A549 (cell line): ENCODE results near the gene RAPGEF6. TPM values are rescaled to one million over a fixed set of nuclear protein-coding genes. Genes with fewer than 3 reads are reported as not detected.

Experiments used
- ATAC-seq, 2 experiments: fragments of 200-7000 bp in 1 of 2; fragments of >200 bp in 1 of 2; cut with Nextera tagmentation in 1 of 2; cut with Tn5 transposase in 1 of 2; 3 replicates each; pipeline versions ENCODE4 v1.8.0 to v1.9.1; 2018 to 2020; ENCODE audit warnings: mild to moderate bottlenecking in 1 of 2, moderate library complexity in 1 of 2
- CTCF ChIA-PET: fragments of 300-600 bp; sonication (Branson Sonifier 250); formaldehyde crosslinking; extraction: SDS; loops from one replicate; lab custom pipeline; 2021; ENCODE audit warnings: antibody characterized with exemption, inconsistent platforms; lab: Yijun Ruan, JAX
- POLR2A ChIA-PET: fragments of 350-600 bp; formaldehyde crosslinking; extraction: SDS; loops from one replicate; lab custom pipeline; 2021; ENCODE audit warnings: antibody characterized with exemption, inconsistent platforms; lab: Yijun Ruan, JAX
- DNase-seq, 2 experiments: peaks; one replicate each; pipeline versions ENCODE4 v3.0.0 to v3.0.0-alpha.2; 2011 to 2016; ENCODE audit warnings: low read depth in 1 of 2, low spot score in 1 of 2
- FAIRE-seq: peaks from 2 replicates; lab custom pipeline; 2011; peaks lifted over from hg19 to GRCh38; lab: Jason Lieb, UNC
- H3K27ac ChIP-seq, 2 experiments: fragments of >200 bp; sonication (Bioruptor Twin); formaldehyde crosslinking; 3 replicates each; pipeline ENCODE4 v1.5.1; 2016 to 2017
- H3K4me1 ChIP-seq: fragments of >200 bp; sonication (Bioruptor Twin); formaldehyde crosslinking; 3 replicates; pipeline ENCODE4 v1.6.1; 2016
- H3K4me2 ChIP-seq: fragments of >200 bp; sonication (Bioruptor Twin); formaldehyde crosslinking; 3 replicates; pipeline ENCODE4 v1.6.1; 2016
- H3K4me3 ChIP-seq: fragments of >200 bp; sonication (Bioruptor Twin); formaldehyde crosslinking; 3 replicates; pipeline ENCODE4 v1.5.1; 2016
- H3K9me3 ChIP-seq: fragments of >200 bp; sonication (Bioruptor Twin); formaldehyde crosslinking; 3 replicates; pipeline ENCODE4 v1.6.1; 2016
- ATOH8 ChIP-seq: fragments of 250-450 bp; sonication (Bioruptor Pico); IDR thresholded peaks from 2 replicates; pipeline ENCODE4 v1.5.0; 2020; ENCODE audit warnings: low read depth, mild to moderate bottlenecking, moderate library complexity
- BHLHE40 ChIP-seq: IDR thresholded peaks from 2 replicates; pipeline ENCODE4 v1.6.1; 2012; ENCODE audit warnings: low read depth, low read length, inconsistent platforms
- CBX2 ChIP-seq: fragments of 200-600 bp; sonication (generic); IDR thresholded peaks from 2 replicates; pipeline ENCODE4 v1.6.1; 2016; ENCODE audit warnings: low read depth, mild to moderate bottlenecking, borderline replicate concordance
- CHD2 ChIP-seq: fragments of 150-350 bp; IDR thresholded peaks from 2 replicates; pipeline ENCODE4 v1.6.1; 2014; ENCODE audit warnings: low read length; ENCODE audit not compliant: partially characterized antibody
- CHD4 ChIP-seq: fragments of 200-600 bp; sonication (generic); IDR thresholded peaks from 2 replicates; pipeline ENCODE4 v1.6.1; 2016; ENCODE audit warnings: antibody characterized with exemption, mild to moderate bottlenecking, borderline replicate concordance
- EHF ChIP-seq: fragments of 250-450 bp; sonication (Bioruptor Pico); IDR thresholded peaks from 2 replicates; pipeline ENCODE4 v1.5.0; 2020; ENCODE audit warnings: mild to moderate bottlenecking
- FOSB ChIP-seq: fragments of 250-450 bp; sonication (Bioruptor Pico); IDR thresholded peaks from 2 replicates; pipeline ENCODE4 v1.5.0; 2020; ENCODE audit warnings: mild to moderate bottlenecking, moderate library complexity
- GATA3 ChIP-seq: IDR thresholded peaks from 2 replicates; pipeline ENCODE4 v1.6.1; 2012; ENCODE audit warnings: borderline replicate concordance
- HDAC2 ChIP-seq: fragments of 200-600 bp; sonication (generic); IDR thresholded peaks from 2 replicates; pipeline ENCODE4 v1.6.1; 2016
- HES2 ChIP-seq: fragments of >200 bp; sonication (Bioruptor Twin); formaldehyde crosslinking; IDR thresholded peaks from 2 replicates; pipeline ENCODE4 v1.6.1; 2016
- HEYL ChIP-seq: fragments of 250-450 bp; sonication (Bioruptor Pico); IDR thresholded peaks from 2 replicates; pipeline ENCODE4 v1.8.0; 2021; ENCODE audit warnings: mild to moderate bottlenecking, moderate library complexity
- HOXA7 ChIP-seq: fragments of 250-450 bp; sonication (Bioruptor Pico); IDR thresholded peaks from 2 replicates; pipeline ENCODE4 v1.5.0; 2020; ENCODE audit warnings: mild to moderate bottlenecking, moderate library complexity
- JUN ChIP-seq, 2 experiments: fragments of >200 bp; sonication (Bioruptor Twin); formaldehyde crosslinking; IDR thresholded peaks; 2 replicates in 1 of 2; 3 replicates in 1 of 2; pipeline ENCODE4 v1.6.1; 2016 to 2017
- KDM1A ChIP-seq: fragments of 200-600 bp; sonication (generic); IDR thresholded peaks from 2 replicates; pipeline ENCODE4 v1.6.1; 2016; ENCODE audit warnings: low read depth, mild to moderate bottlenecking
- KDM5A ChIP-seq: fragments of 200-600 bp; sonication (generic); IDR thresholded peaks from 2 replicates; pipeline ENCODE4 v1.6.1; 2016; ENCODE audit warnings: antibody characterized with exemption, mild to moderate bottlenecking
- MAFK ChIP-seq: fragments of 450-650 bp; IDR thresholded peaks from 2 replicates; pipeline ENCODE4 v1.6.1; 2014; ENCODE audit not compliant: partially characterized antibody
- MAZ ChIP-seq: fragments of 150-350 bp; IDR thresholded peaks from 2 replicates; pipeline ENCODE4 v1.6.1; 2014; ENCODE audit warnings: antibody characterized with exemption, low read depth, low read length, borderline replicate concordance
- MYC ChIP-seq: IDR thresholded peaks from 2 replicates; pipeline ENCODE4 v1.6.1; 2012; ENCODE audit warnings: mild to moderate bottlenecking, inconsistent platforms, low read length, improper control_type of control experiment, borderline replicate concordance
- NFE2L2 ChIP-seq: fragments of 150-350 bp; conservative IDR thresholded peaks from 2 replicates; pipeline ENCODE4 v1.6.1; 2014; ENCODE audit warnings: low read length
- NPAS2 ChIP-seq: fragments of 250-450 bp; sonication (Bioruptor Pico); IDR thresholded peaks from 2 replicates; pipeline ENCODE4 v1.8.0; 2022; ENCODE audit warnings: mild to moderate bottlenecking, moderate library complexity, borderline replicate concordance
- PBX3 ChIP-seq: IDR thresholded peaks from 2 replicates; pipeline ENCODE4 v1.6.1; 2012
- PHF8 ChIP-seq: fragments of 200-600 bp; sonication (generic); IDR thresholded peaks from 2 replicates; pipeline ENCODE4 v1.6.1; 2016; ENCODE audit warnings: low read depth, mild to moderate bottlenecking, antibody characterized with exemption, moderate library complexity, borderline replicate concordance
- RAD21 ChIP-seq, 2 experiments: fragments of >200 bp in 1 of 2; sonication (Bioruptor Twin) in 1 of 2; formaldehyde crosslinking in 1 of 2; IDR thresholded peaks in 1 of 2; conservative IDR thresholded peaks in 1 of 2; 2 replicates in 1 of 2; 3 replicates in 1 of 2; pipeline ENCODE4 v1.6.1; 2012 to 2018; ENCODE audit warnings: inconsistent platforms in 1 of 2
- RFX5 ChIP-seq: fragments of 450-650 bp; IDR thresholded peaks from 2 replicates; pipeline ENCODE4 v1.7.1; 2014; ENCODE audit warnings: antibody characterized with exemption, mild to moderate bottlenecking, moderate library complexity
- RNF2 ChIP-seq: fragments of 200-600 bp; sonication (generic); IDR thresholded peaks from 2 replicates; pipeline ENCODE4 v1.6.1; 2016; ENCODE audit warnings: low read depth, mild to moderate bottlenecking, antibody characterized with exemption, moderate library complexity, borderline replicate concordance
- TFCP2L1 ChIP-seq: fragments of 250-450 bp; sonication (Bioruptor Pico); IDR thresholded peaks from 2 replicates; pipeline ENCODE4 v1.5.0; 2021; ENCODE audit warnings: mild to moderate bottlenecking
- ZC3H11A ChIP-seq: fragments of 450-650 bp; IDR thresholded peaks from 2 replicates; pipeline ENCODE4 v1.6.1; 2014; ENCODE audit warnings: antibody characterized with exemption, mild to moderate bottlenecking
- ZNF302 ChIP-seq: fragments of 250-450 bp; sonication (Bioruptor Pico); IDR thresholded peaks from 2 replicates; pipeline ENCODE4 v1.9.0; 2021; ENCODE audit warnings: inconsistent platforms, mild to moderate bottlenecking, moderate library complexity
- WGBS: methylation state at CpG from one replicate; pipeline ENCODE4 v1.1.6; 2017; ENCODE audit errors: missing lambda C conversion rate; 5-methylcytosine and 5-hydroxymethylcytosine counted together
- polyA plus RNA-seq, 4 experiments: library from polyadenylated mRNA; depleted of rRNA in 3 of 4; stranded (reverse); fragments of >200 nt; fragmentation: RNase III in 1 of 4; extraction: RNeasy Plus Mini Kit Qiagen cat#74134 plus additional on column Dnase treatment in 1 of 4; gene quantifications; 2 replicates in 3 of 4; 3 replicates in 1 of 4; pipeline ENCODE4 v1.2.3, GENCODE V29; 2011 to 2017

Gene RAPGEF6
- polyA plus RNA-seq, 2 of the 4 experiments (the other 2 are of a cell fraction), result 5.9 to 15.2 TPM

GRCh38 chr5:131378721-131379541 is 256.1 kb downstream of the RAPGEF6 start:
- Histone ChIP-seq H3K27ac (peak overlapping the region; percentile 57 to 87), H3K4me1 (peaks cover 49% of the 10 kb centered on the region), H3K9me3 (no peaks in the 10 kb centered on the region), H3K4me2 (peak overlapping the region; percentile 69), H3K4me3 (no peak overlapping the region)
- peak in 1 of 2 experiments; percentile 23 for DNase-seq
- ChIA-PET POLR2A (no interaction called here), CTCF (interaction anchor here (1.0 to 1.2 kb wide), 2 partner anchors 9 to 114 kb away, joined by 3 to 4 read pairs; no protein-coding TSS in a partner anchor)
- peak in 1 of 2 experiments; percentile 10; a peak in 2 of 6 replicates for ATAC-seq
- no peak for TF ChIP-seq ATOH8
- TF ChIP-seq ZNF302, result 0 out of 2 replicates have a peak, but pooled peaks have one; percentile 7
- TF ChIP-seq TFCP2L1, result 0 out of 2 replicates have a peak, but pooled peaks have one; percentile 26
- TF ChIP-seq ZC3H11A, result no peak
- no peak for TF ChIP-seq FOSB (CRISPR knock-in tag)
- no peak for TF ChIP-seq RAD21 (conservative IDR thresholded peaks at IDR 0.05 in 1 of 2, IDR thresholded peaks at IDR 0.05 in 1 of 2)
- TF ChIP-seq EHF (CRISPR knock-in tag), result no peak
- no peak for TF ChIP-seq CBX2
- FAIRE-seq, result no peak

- no peak for DNase-seq
- 17% methylated on average over 2 of the region's 2 CpGs for WGBS
- Histone ChIP-seq H3K9me3 (no peaks in the 10 kb centered on the region), H3K4me2 (peak overlapping the region; percentile 69), H3K27ac (peak overlapping the region; percentile 5 to 39; a peak in 2 of 6 replicates), H3K4me3 (no peak overlapping the region), H3K4me1 (peaks cover 49% of the 10 kb centered on the region)
- ChIA-PET CTCF (interaction anchor here (1.2 kb wide), 1 partner anchor 11 kb away, joined by 5 read pairs; no protein-coding TSS in a partner anchor), POLR2A (no interaction called here)
- ATAC-seq, result no peak
- TF ChIP-seq CBX2 (no peak), HEYL (CRISPR knock-in tag) (no peak), HOXA7 (CRISPR knock-in tag) (no peak), NFE2L2 (no peak), MYC (no peak), ZC3H11A (no peak), RFX5 (no peak), MAFK (no peak), CHD4 (no peak), BHLHE40 (no peak), KDM5A (no peak), HDAC2 (no peak), JUN (IDR thresholded peaks at IDR 0.05) (no peak), KDM1A (no peak), MAZ (no peak), CHD2 (no peak)
- no peak for FAIRE-seq
Observed at GRCh38 chr5:131377785-131378325, 257.2 kb downstream of the RAPGEF6 start.

- H3K27ac ChIP-seq, result peak overlapping the region in 1 of 2 experiments; percentile 4; a peak in 2 of 6 replicates
- no peak overlapping the region for H3K4me3 ChIP-seq
- ATAC-seq (no peak), FAIRE-seq (no peak), DNase-seq (no peak)
- H3K9me3 ChIP-seq, result no peaks in the 10 kb centered on the region
- peak overlapping the region; percentile 69; the same call in 1 of the 3 replicates for H3K4me2 ChIP-seq
- peaks cover 46% of the 10 kb centered on the region for H3K4me1 ChIP-seq
- CTCF ChIA-PET, result interaction anchor here (1.2 to 1.3 kb wide), 2 partner anchors 10 to 12 kb away, joined by 3 to 5 read pairs; no protein-coding TSS in a partner anchor
- WGBS, result over 99% methylated on average over 6 of the region's 6 CpGs
- POLR2A ChIA-PET, result no interaction called here
- TF ChIP-seq HES2 (no peak), PBX3 (no peak), ZC3H11A (no peak), RFX5 (no peak), BHLHE40 (no peak), RNF2 (no peak), PHF8 (no peak), NPAS2 (CRISPR knock-in tag) (no peak), ZNF302 (no peak), HOXA7 (CRISPR knock-in tag) (no peak), GATA3 (no peak)
Observed at GRCh38 chr5:131377346-131377745, 257.7 kb downstream of the RAPGEF6 start.
